HG03354 (cell line): ENCODE data around the gene TEDC2.

Experiments
- ATAC-seq: cut with Tn5 transposase; IDR thresholded peaks from one replicate; pipeline ENCODE4 v1.9.1; 2021; ENCODE audit warnings: mild to moderate bottlenecking; ENCODE audit not compliant: unreplicated experiment, poor library complexity, severe bottlenecking

Gene TEDC2

DNA sequence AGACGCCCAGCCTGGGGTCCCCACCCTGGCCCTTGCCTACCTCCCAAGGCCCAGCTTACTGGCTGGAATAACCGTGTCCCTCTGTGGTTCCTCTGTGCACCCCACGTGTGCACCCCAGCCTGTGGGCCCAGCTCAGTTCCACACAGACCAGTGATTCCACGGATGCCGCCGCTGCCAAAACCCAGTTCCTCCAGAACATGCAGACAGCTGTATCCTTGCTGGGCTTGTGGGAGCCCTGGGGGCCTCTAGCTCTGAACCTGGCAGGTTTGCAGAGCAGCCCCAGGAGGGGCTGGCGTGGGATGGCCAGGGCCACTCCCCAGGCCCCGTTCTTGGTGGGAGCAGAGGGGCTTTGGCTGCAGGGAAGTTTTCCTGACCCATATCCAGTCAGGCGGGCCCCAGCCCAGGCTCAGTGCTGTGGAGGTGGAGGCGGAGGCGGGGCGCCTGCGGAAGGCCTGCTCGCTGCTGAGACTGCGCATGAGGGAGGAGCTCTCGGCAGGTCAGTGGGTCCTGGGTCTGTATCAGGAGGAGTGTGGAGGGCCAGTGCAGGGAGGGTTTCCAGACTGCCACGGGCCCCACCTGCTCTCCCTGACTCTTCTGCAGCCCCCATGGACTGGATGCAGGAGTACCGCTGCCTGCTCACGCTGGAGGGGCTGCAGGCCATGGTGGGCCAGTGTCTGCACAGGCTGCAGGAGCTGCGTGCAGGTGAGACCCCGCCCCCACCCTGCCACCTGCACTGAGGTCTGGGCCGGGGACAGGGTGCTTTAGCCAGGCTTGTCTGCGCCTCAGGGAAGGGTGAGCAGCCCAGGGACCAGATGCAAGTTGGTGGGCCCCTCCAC is 2.3 kb downstream of the TEDC2 start:
- no peak for ATAC-seq

DNA sequence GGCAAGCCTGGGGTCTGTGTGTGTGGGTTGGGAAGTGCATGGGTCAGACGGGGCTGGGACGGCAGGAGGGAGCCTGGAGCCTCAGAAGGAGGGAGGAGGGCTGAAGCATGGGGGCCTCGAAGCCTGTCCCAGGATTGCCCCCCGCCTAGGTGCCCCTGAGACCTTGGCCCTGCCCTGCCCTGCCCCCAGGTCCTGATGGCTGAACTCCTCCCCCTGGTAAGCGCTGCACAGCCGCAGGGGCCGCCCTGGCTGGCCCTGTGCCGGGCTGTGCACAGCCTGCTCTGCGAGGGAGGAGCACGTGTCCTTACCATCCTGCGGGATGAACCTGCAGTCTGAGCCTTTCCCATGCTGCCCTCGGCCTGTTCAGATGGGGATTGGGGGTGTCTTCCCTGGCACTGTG is 4.4 kb downstream of the TEDC2 start:
- no peak for ATAC-seq

DNA sequence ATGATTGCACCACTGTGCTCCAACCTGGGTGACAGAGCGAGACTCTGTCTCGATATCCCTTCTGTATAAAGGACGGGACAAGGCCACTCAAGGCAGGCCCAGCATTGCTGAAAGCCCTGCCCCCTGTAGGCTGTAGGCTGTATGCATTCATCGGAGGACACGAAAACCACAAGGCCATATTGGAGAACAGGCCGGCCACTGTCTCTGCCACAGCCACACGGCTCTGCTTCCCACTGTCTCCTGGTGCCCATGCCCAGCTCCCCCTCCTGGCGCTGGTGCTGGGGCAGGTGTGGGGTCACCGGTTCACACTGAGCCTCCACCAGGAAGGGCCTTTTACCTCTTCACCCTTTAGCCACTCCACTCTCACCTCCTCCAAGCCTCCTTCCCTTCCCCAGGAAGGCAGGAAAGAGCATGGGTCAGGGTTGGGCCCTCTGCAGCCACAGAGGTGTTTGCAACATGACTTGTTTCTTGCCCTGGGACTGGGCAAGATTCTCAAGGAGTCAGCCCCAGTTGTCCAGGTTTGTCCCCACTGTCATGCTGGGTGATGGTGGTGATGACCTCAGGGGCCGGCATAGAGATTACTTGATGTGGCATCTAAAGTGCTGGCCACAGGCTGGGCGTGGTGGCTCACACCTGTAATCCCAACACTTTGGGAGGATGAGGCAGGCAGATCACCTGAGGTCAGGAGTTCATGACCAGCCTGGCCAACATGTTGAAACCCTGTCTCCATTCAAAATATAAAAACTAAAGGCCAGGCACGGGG is 5.9 kb downstream of the TEDC2 start:
- no peak for ATAC-seq

DNA sequence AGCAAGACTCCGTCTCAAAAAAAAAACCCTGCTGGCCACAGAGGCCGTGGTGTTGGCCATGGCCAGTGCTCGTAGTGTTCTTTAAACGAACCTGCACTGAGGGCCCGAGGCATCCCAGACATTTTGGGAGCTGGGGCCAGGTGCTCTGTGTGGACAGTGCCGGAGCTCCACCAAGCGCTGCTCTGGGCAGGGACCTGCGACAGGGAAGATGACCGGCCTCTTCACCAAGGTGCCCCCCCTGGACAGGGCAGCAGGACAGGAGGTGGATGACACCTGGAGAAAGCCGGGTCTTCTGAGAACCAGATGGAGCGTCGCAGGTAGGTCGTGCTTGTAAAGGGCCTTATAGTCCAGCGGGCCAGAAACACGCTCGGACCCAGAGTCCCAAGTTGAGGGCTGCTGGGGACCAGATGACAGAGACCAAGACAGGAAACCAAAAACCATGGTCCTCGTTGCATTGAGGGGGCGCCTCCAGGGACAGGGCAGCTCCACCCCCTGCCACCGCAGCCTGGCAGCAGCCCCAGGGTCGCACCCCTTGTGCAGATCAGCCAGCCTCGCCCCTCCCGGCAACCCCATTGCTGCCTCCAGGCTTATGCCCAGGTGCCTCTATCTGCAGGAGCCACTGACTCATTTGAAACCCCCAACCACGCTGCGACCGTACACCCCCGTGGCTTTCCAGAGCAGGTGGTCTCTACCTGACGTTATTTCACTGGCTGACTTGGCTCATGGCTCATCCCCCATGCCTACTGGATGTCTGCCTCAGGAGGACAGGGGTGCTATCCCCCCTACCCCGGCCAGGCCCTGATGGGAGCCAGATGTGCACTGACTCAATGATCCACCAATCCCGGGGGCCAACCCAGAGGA is 7.0 kb downstream of the TEDC2 start:
- ATAC-seq, result no peak

DNA sequence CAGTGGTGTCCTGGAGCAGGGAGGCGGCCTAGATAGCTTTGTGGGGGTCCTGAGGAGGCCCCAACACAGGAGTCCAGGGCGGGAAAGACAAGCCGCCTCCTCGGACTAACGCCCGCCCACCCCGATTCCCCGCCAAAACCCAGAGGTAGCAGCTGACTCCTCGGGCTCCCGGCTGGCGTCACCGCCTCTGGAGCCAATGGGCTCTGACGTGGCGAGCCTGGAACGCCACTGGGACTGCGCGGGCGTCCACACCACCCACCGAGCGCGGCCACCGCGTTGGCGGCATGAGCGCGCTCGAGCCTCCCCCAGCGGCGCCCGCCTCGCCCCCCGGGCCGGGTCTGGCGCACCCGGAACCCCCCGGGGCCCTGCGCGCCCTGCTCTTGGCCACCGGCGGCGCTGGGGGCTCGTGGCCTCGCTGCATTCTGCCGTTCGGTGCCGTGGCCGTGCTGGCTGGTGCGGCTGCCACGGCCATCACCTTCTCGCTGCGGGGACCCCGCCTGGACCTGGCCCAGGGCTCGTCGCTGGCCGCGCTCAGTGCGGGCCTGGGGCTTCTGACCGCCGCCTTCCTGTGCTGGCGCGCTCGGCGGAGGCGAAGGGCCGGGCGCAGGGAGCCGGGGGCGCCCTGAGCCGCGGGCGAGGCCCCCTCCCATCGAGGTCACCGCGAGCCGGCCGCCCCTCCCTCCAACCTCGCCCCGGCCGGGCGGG is 7.8 kb downstream of the TEDC2 start:
- ATAC-seq, result no peak

DNA sequence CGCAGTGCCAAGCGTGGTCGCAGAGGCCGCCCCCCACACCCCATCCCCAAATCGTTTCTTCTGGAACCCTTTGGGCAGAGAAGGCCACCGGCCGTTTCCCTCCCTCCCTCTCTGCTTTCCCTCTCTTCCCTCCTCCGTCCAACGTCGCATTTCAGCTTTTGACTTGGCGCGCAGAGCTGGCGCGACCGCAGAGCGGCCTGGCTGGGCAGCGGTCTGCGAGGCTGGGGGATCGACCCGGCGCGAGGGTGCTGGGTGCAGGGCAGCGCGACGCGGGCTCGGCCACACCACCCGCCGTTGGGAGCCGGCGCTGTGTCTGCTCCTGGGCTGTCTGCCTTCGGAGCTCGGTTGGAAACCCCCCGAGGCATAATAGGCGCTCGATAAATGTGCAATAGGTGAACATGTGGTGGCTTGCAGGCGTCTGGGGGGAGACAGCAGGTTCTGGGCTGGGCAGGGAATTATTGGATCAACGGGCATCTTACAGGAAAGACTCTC is 8.4 kb downstream of the TEDC2 start:
- no peak for ATAC-seq

DNA sequence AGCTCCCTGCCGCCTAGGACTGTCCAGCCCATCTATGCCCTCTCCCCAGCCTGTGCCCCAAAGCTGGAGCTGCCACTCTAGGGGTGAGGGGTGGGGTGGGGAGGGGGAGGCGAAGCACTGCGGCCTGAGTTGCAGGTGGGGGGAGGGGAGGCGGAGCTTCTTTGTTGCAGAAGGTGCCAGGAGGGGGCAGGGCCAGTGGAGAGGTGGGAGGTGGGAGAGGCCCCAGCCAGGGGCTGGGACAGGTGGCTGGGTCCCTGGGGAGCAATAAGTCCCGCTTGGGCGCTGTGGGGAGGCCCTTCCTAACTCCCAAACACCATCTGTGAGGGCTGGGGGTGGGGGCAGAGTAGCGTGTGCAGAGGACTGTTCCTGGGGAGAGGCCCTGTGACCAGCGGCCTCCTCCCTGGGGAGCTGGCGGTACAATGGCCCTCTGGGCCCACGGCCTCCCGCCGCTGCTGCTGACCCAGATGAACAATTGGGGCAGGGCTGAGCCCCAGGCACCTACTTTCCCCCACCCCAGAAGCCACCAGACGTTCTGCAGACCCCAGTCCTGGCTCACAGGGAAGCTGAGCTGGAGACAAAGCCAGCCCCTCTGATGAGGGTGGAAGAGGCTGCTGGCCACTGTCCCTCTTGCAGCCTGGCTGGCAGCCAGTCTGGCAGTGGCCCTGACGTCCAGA is 9.0 kb downstream of the TEDC2 start:
- ATAC-seq, result no peak

DNA sequence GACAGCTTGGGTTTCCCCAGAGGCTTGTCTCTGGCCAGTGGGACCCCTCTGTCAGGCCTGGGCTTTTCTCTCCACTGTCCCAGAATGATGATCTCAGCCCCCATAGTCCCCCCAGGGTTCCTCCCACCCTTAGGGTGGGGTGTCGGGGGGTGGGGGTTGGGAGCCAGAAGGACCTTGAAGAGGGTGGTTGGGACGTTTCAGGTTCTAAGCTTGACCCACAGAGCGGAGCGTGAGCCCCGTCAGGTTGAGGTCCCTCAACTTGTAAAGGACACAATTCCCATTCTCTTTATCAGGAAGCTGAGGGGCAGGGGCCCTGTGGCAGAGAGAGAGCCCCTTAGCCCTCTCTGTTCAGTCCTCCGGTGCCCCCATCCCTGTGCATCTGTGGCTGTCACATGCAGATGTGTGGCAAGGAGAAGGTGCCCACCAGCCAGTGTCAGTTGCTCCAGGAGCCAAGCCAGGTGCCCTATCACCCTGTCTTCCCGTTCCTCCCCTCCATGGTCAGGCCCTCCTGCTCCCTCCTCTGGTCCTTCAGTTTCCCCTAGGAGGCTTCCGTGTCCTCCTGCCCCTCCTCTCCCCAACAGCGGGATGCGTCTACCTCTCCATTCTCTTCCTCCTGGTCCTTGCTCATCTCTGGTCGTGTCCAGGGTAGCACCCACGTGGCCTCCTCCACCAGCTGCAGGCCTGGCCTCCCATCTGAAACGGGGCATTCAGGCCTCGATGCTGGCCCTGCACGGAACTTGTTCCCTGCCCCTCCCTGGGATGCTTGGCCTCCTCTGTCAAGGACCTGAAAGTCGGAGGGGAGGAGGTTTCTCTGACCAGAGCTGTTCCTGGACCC is 9.7 kb downstream of the TEDC2 start:
- no peak for ATAC-seq

DNA sequence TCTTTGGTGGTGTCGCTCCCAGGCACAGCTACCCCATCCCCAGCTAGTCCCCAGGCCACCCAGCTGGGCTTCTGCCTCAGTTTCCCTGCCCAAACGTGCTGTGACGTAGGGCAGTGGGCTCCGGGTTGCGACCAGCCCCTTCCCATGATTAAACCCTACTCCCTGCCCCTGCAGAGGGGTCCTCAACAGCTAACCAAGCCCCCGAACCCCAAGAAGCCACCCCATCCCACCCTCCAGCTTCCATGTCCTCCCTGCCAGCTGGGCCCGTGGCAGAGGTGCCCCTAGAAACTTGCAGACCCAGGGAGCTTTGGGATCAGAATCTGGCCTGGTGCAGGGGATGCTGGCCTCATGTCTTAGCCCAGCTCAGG is 10.3 kb downstream of the TEDC2 start:
- ATAC-seq, result no peak

DNA sequence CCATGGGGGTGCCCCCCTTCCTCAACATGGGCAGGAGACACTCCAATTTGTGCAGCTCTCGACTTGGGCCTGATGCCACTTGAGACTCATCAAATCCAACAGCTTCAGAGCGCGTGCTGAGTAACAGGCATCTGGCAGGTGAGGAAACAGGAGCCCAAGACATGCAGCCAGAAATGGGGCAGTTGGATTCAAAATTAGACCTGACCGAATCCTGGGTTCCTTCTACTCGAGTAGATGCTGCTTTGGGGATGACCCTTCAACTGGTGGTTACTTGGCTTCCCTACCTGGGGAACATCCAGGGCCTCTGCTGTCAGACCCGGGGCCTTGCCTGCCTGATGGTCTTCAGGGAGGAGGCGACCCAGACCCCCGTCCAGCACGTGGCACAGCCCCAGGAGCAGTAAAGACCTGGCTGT is 10.7 kb downstream of the TEDC2 start:
- ATAC-seq, result no peak

DNA sequence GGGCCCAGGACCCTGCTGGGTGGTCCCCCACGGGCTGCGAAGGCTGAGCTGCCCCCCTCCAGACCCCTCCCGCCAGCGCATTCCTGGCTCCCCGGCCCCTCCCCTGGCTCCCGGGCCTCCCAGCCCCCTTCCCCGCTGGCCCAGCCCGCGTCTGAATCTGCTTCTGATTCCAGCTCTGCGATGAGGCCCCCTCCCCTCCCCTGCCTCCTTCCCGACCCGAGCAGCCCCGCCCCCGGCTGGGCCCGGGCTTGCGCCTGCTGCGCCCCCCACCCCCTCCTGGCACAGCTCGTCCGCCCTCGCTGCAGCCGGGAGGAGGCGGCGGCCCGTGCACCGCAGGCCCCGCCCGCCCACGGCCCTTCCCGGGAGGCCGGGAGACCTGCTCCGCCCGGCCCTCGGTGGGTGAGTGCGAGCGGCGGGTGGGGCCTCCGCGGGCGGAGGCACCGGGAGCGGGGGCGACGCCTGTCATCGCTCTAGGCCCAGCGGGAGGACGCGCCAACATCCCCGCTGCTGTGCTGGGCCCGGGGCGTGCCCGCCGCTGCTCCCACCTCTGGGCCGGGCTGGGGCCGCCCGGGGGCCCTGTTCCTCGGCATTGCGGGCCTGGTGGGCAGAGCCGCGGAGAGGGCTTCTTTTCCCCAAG is 11.2 kb downstream of the TEDC2 start, which contains the start of gene NTN3:
TSS of gene NTN3 (plus strand) at position 282 of the 637 bp plus-strand sequence. CDS start 405 bp downstream, outside the sequence.
- ATAC-seq, result no peak

DNA sequence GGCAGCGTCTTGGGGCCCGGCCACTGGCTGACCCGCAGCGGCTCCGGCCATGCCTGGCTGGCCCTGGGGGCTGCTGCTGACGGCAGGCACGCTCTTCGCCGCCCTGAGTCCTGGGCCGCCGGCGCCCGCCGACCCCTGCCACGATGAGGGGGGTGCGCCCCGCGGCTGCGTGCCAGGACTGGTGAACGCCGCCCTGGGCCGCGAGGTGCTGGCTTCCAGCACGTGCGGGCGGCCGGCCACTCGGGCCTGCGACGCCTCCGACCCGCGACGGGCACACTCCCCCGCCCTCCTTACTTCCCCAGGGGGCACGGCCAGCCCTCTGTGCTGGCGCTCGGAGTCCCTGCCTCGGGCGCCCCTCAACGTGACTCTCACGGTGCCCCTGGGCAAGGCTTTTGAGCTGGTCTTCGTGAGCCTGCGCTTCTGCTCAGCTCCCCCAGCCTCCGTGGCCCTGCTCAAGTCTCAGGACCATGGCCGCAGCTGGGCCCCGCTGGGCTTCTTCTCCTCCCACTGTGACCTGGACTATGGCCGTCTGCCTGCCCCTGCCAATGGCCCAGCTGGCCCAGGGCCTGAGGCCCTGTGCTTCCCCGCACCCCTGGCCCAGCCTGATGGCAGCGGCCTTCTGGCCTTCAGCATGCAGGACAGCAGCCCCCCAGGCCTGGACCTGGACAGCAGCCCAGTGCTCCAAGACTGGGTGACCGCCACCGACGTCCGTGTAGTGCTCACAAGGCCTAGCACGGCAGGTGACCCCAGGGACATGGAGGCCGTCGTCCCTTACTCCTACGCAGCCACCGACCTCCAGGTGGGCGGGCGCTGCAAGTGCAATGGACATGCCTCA is 12.0 kb downstream of the TEDC2 start:
- ATAC-seq, result no peak

DNA sequence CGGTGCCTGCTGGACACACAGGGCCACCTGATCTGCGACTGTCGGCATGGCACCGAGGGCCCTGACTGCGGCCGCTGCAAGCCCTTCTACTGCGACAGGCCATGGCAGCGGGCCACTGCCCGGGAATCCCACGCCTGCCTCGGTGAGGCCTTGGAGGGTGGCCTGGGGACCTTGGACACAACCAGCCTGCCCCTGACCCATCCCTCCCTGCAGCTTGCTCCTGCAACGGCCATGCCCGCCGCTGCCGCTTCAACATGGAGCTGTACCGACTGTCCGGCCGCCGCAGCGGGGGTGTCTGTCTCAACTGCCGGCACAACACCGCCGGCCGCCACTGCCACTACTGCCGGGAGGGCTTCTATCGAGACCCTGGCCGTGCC is 12.6 kb downstream of the TEDC2 start:
- ATAC-seq, result no peak

DNA sequence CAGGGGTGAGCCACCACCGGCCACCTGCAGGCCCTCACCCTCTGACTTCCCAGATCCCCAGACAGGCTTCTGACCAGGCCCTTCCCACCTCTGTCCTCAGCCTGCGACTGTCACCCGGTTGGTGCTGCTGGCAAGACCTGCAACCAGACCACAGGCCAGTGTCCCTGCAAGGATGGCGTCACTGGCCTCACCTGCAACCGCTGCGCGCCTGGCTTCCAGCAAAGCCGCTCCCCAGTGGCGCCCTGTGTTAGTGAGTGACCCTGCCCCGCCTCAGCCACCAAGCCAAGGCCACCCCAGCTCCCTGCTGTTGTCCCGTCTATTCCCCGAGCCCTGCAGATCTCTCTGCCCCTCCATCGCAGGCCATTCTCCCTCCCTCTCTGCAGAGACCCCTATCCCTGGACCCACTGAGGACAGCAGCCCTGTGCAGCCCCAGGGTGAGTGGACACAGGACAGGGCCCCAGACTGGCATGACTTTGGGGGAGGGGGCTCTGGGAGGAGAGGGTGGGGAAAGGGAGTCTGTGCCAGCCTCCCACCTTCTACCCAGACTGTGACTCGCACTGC is 13.1 kb downstream of the TEDC2 start:
- ATAC-seq, result no peak

DNA sequence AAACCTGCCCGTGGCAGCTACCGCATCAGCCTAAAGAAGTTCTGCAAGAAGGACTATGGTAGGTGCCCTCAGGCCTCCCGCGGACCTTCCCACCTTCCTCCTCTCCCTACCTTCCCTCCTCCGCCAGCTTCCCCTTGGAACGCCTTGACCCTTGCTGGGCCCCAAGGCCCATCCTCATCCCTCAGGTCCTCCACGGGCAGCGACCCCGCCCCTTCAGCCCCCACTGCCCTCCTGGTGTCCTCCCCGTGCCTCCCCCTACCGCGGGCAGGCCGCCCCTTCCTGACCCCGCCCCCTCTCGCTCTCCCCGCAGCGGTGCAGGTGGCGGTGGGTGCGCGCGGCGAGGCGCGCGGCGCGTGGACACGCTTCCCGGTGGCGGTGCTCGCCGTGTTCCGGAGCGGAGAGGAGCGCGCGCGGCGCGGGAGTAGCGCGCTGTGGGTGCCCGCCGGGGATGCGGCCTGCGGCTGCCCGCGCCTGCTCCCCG is 13.6 kb downstream of the TEDC2 start:
- peak; percentile 1 for ATAC-seq
